SJSA1 (cell line): Measurements from ENCODE around the gene NUCB1. TPM values are rescaled to one million over a fixed set of nuclear protein-coding genes. Genes with fewer than 3 reads are reported as not detected.

Experiments used
- DNase-seq, 2 experiments: peaks; one replicate each; pipeline ENCODE4 v3.0.0-alpha.2; 2015 to 2020; ENCODE audit warnings: low spot score in 2 of 2, low read depth in 1 of 2
- H3K27ac ChIP-seq: fragments of 250-450 bp; sonication (Bioruptor Pico); 2 replicates; pipeline ENCODE4 v1.5.1; 2020; ENCODE audit warnings: mild to moderate bottlenecking, moderate library complexity
- H3K27me3 ChIP-seq: fragments of 250-450 bp; sonication (Bioruptor Pico); replicated peaks from 2 replicates; pipeline ENCODE4 v1.5.1; 2020; ENCODE audit warnings: mild to moderate bottlenecking, moderate library complexity
- H3K36me3 ChIP-seq: fragments of 250-450 bp; sonication (Bioruptor Pico); 2 replicates; pipeline ENCODE4 v1.5.1; 2020; ENCODE audit warnings: mild to moderate bottlenecking
- H3K4me1 ChIP-seq: fragments of 250-450 bp; sonication (Bioruptor Pico); replicated peaks from 2 replicates; pipeline ENCODE4 v1.6.1; 2021; ENCODE audit warnings: mild to moderate bottlenecking
- H3K4me3 ChIP-seq: fragments of 250-450 bp; sonication (Bioruptor Pico); 2 replicates; pipeline ENCODE4 v1.5.1; 2020; ENCODE audit warnings: mild to moderate bottlenecking
- H3K9me3 ChIP-seq: fragments of 250-450 bp; sonication (Bioruptor Pico); replicated peaks from 2 replicates; pipeline ENCODE4 v1.5.1; 2020; ENCODE audit warnings: mild to moderate bottlenecking
- total RNA-seq: library from RNA; depleted of rRNA; stranded (reverse); fragments of >200 nt; shearing (Covaris generic); gene quantifications from 2 replicates; pipeline ENCODE4 v1.2.3, GENCODE V29; 2014

The NUCB1 gene
- total RNA-seq, 1 experiment from 2014 or later, result 200 TPM

DNA sequence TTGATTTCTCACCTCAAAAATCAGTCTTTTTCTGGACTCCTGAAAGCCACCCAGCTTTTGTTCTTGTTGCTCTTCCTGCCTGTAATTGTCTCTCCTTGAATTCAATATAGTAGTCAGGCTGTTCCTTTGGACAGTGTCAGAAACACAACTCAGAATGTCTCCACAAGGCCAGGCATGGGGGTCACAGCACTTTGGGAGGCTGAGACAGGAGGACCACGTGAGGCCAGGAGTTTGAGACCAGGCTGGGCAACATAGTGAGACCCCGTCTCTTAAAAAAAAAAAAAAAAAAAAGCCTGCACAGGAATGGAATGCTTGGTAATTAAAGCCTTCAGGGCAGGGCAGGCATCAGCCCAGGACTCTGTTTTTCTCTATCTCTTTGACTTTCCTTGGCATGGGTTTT lies 45.7 kb downstream of the NUCB1 start:
- Histone ChIP-seq H3K4me3 (no peak overlapping the region), H3K27me3 (no peaks in the 10 kb centered on the region), H3K9me3 (no peaks in the 10 kb centered on the region), H3K4me1 (peaks cover 4% of the 10 kb centered on the region), H3K27ac (no peak overlapping the region), H3K36me3 (no peaks in the 10 kb centered on the region)
- DNase-seq, result no peak

DNA sequence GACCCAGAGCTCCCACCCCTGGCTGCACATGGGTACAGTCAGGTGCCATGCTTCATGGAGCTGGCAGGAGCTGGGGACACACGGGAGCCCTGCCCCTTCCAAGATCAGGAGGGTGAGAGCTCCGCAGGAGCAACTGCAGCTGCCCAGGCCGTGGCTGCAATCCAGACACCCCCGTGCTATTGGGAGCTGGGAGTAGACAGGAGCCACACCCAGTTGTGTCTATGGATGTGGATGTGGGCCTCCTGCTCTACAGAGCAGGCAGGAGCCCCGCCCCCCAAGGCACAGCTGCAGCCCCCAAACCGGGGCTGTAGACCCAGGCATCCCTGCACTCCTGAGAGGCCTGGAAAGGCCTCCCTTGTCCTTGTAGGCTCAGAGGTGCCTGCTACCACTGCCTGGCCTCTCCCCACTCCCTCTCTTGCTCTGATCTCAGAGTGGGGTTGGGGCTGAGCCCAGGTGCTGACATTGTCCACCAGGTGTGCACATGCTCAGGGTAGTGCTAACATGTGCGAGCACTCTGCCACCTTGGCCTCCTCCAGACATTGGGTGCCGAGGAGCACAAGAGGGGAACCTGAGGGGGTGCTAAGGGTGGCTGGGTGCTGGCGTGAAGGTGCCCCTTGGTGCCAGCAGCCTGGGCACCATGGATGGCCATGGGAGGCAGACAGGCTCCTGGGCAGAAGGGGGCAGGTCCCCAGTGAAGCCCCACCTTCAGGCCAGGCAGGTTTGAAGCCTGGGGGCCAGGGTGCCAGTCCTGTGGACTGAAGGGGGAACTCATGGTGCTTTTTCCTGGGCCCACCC lies 46.5 kb downstream of the NUCB1 start:
- H3K36me3 ChIP-seq, result no peaks in the 10 kb centered on the region
- no peaks in the 10 kb centered on the region for H3K9me3 ChIP-seq
- no peaks in the 10 kb centered on the region for H3K27me3 ChIP-seq
- peaks cover 12% of the 10 kb centered on the region for H3K4me1 ChIP-seq
- no peak overlapping the region for H3K4me3 ChIP-seq
- no peak overlapping the region for H3K27ac ChIP-seq
- DNase-seq, result no peak

DNA sequence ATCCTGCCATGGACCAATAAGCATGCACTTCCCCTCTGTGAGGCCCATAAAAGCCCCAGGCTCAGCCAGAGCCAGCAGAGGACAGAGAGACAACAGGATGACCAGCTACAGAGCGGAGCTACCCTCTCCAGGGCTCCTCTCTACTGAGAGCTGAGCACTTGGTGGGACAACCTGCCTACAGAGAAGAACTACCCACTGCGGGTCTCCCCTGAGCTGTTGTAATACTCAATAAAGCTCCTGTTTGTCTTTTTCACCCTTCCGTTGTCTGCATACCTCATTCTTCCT lies 47.1 kb downstream of the NUCB1 start:
- H3K4me1 ChIP-seq, result peaks cover 13% of the 10 kb centered on the region
- DNase-seq, result no peak
- H3K9me3 ChIP-seq, result no peaks in the 10 kb centered on the region
- no peak overlapping the region for H3K27ac ChIP-seq
- H3K27me3 ChIP-seq, result no peaks in the 10 kb centered on the region
- no peak overlapping the region for H3K4me3 ChIP-seq
- no peaks in the 10 kb centered on the region for H3K36me3 ChIP-seq

GRCh38 chr19:48950159-48950558 lies 50.0 kb downstream of the NUCB1 start:
- H3K9me3 ChIP-seq, result no peaks in the 10 kb centered on the region
- H3K4me1 ChIP-seq, result peaks cover 15% of the 10 kb centered on the region
- no peak overlapping the region for H3K4me3 ChIP-seq
- peaks cover 5% of the 10 kb centered on the region; the same call in 1 of the 2 replicates for H3K36me3 ChIP-seq
- no peaks in the 10 kb centered on the region for H3K27me3 ChIP-seq
- no peak for DNase-seq
- H3K27ac ChIP-seq, result no peak overlapping the region

DNA sequence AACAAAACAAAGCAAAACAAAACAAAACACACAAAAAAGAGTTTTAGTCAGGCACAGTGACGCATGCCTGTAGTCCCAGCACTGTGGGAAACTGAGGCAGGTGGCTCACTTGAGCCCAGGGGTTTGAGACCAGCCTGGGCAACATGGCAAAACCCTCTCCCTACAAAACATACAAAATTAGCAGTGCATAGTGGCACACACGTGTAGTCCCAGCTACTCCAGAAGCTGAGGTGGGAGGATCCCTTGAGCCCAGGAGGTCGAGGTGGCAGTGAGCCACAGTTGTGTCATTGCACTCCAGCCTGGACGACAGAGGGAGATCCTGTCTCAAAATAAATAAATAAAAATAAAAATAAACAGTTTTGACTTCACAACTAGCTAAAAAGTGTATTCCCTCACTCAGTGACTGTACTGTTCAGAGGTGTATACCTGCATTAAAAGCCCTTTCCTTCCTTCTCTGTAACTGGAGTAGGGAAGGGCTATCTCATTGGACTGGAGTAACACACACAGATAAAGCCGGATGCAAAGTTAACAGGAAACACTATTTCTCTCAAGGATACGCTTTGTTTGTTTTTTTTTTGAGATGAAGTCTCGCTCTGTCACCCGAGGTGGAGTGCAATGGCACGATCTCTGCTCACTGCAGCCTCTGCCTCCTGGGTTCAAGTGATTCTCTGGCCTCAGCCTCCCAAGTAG lies 50.9 kb downstream of the NUCB1 start:
- Histone ChIP-seq H3K4me1 (peaks cover 24% of the 10 kb centered on the region), H3K27me3 (no peaks in the 10 kb centered on the region), H3K4me3 (no peak overlapping the region), H3K36me3 (peaks cover 13% of the 10 kb centered on the region), H3K9me3 (no peaks in the 10 kb centered on the region), H3K27ac (no peak overlapping the region)
- peak in 1 of 2 experiments; percentile 39 for DNase-seq

DNA sequence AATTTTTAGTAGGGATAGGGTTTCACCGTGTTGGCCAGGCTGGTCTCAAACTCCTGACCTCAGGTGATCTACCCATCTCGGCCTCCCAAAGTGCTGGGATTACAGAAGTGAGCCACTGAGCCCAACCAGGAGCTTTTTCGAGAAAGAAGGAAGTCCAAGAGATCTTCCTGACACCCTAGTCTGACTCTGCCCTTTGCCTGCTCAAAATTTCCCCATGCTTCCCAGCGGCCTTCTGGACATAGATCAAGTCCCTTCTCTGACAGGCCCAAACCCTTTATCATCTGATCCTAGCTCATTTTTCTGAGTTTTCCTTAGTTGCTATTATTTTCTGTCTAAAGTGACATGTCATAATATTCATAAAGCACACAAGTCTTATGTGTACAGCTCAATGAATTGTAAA lies 53.0 kb downstream of the NUCB1 start:
- H3K27ac ChIP-seq, result no peak overlapping the region
- H3K9me3 ChIP-seq, result no peaks in the 10 kb centered on the region
- peaks cover 27% of the 10 kb centered on the region for H3K4me1 ChIP-seq
- H3K4me3 ChIP-seq, result no peak overlapping the region
- H3K27me3 ChIP-seq, result no peaks in the 10 kb centered on the region
- H3K36me3 ChIP-seq, result peaks cover 22% of the 10 kb centered on the region
- no peak for DNase-seq

DNA sequence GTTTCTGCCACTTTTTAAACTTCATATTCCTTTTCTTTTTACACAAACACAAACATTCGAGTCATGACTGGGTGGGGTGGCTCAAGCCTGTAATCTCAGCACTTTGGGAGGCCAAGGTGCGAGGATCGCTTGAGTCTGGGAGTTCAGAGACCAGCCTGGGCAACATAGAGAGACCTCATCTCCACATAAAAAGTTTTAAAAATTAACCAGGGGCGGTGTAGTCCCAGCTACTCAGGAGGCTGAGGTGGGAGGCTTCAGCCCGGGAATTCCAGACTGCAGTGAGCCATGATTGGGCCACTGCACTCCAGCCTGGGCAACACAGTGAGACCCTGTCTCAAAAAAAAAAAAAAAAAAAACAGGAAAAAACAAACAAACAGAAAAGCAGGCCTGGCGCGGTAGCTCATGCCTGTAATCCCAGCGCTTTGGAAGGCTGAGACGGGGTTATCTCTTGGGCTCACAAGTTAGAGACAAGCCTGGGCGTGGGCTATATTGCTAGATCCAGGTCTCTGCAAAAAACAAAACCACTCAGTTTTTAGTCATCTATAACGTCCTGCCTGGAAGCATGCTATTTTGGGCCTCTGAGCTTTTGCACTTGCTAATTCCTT lies 54.0 kb downstream of the NUCB1 start:
- Histone ChIP-seq H3K4me3 (peak overlapping the region; percentile 79), H3K27me3 (no peaks in the 10 kb centered on the region), H3K27ac (no peak overlapping the region), H3K9me3 (no peaks in the 10 kb centered on the region), H3K4me1 (peaks cover 27% of the 10 kb centered on the region), H3K36me3 (peaks cover 22% of the 10 kb centered on the region)
- no peak for DNase-seq

DNA sequence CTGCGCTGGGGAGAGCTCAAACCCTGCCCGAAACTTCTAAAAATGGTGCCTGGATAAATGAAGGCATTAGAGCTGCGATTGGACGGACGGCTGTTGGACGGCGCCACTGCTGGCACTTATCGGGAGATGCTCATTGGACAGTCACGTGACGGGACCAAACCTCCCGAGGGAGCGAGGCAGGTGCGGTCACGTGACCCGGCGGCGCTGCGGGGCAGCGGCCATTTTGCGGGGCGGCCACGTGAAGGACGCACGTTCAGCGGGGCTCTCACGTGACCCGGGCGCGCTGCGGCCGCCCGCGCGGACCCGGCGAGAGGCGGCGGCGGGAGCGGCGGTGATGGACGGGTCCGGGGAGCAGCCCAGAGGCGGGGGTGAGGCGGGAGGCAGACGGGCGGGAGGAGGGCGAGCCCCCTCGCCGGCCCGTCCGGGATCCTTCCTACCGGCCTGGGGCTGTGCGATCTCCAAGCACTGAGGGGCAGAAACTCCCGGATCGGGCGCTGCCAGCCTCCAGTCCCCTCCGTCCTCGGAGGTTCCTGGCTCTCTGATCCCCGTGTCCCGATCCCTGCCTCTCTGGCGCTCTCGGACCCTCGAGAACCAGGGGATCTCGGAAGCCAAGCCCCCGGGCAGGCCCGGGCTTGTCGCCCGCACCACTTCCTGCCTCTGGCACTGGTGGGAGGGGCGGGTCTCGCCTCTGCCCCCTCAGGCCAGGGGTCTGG lies 54.6 kb downstream of the NUCB1 start, which contains the start of gene BAX:
BAX (plus strand) TSS at position 281 of the 713 bp plus-strand sequence; CDS start at position 335, 54 bp downstream.
- DNase-seq, result peak; percentile 87 to 97
- Histone ChIP-seq H3K27me3 (no peaks in the 10 kb centered on the region), H3K36me3 (peaks cover 22% of the 10 kb centered on the region), H3K27ac (peak within 1 kb of the TSS; percentile 80), H3K4me1 (peaks cover 27% of the 10 kb centered on the region), H3K9me3 (no peaks in the 10 kb centered on the region), H3K4me3 (peak within 1 kb of the TSS; percentile 79)

GRCh38 chr19:48955308-48955958 lies 55.3 kb downstream of the NUCB1 start:
- no peak for DNase-seq
- peaks cover 25% of the 10 kb centered on the region for H3K36me3 ChIP-seq
- H3K27me3 ChIP-seq, result no peaks in the 10 kb centered on the region
- no peaks in the 10 kb centered on the region for H3K9me3 ChIP-seq
- peak overlapping the region; percentile 79 for H3K4me3 ChIP-seq
- peak overlapping the region; percentile 80 for H3K27ac ChIP-seq
- peaks cover 27% of the 10 kb centered on the region for H3K4me1 ChIP-seq

DNA sequence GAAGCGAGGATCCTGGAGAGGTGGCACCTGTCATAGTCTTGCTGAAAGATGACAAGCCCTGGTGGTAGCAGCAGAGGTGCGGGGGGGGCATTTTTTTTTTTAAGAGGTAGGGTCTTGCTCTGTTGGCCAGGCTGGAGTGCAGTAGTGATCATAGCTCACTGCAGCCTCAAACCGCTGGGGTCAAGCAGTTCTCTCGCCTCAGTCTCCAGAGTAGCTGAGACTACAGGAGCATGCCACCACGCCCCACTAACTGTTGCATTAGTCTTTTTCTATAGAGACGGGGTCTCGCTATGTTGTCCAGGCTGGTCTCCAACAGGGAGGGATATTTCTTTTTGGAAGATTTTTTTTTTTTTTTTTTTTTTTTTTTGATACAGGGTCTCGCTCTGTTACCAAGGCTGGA lies 57.9 kb downstream of the NUCB1 start:
- peaks cover 35% of the 10 kb centered on the region for H3K36me3 ChIP-seq
- no peaks in the 10 kb centered on the region for H3K27me3 ChIP-seq
- peaks cover 25% of the 10 kb centered on the region for H3K4me1 ChIP-seq
- H3K9me3 ChIP-seq, result no peaks in the 10 kb centered on the region; the same call in 1 of the 2 replicates
- no peak overlapping the region for H3K4me3 ChIP-seq
- no peak for DNase-seq
- no peak overlapping the region for H3K27ac ChIP-seq

- Histone ChIP-seq H3K4me3 (no peak overlapping the region), H3K9me3 (no peaks in the 10 kb centered on the region; the same call in 1 of the 2 replicates), H3K4me1 (peaks cover 40% of the 10 kb centered on the region), H3K27ac (no peak overlapping the region), H3K36me3 (peaks cover 37% of the 10 kb centered on the region), H3K27me3 (no peaks in the 10 kb centered on the region)
- no peak for DNase-seq
Observed at GRCh38 chr19:48959341-48960239, 59.5 kb downstream of the NUCB1 start.

DNA sequence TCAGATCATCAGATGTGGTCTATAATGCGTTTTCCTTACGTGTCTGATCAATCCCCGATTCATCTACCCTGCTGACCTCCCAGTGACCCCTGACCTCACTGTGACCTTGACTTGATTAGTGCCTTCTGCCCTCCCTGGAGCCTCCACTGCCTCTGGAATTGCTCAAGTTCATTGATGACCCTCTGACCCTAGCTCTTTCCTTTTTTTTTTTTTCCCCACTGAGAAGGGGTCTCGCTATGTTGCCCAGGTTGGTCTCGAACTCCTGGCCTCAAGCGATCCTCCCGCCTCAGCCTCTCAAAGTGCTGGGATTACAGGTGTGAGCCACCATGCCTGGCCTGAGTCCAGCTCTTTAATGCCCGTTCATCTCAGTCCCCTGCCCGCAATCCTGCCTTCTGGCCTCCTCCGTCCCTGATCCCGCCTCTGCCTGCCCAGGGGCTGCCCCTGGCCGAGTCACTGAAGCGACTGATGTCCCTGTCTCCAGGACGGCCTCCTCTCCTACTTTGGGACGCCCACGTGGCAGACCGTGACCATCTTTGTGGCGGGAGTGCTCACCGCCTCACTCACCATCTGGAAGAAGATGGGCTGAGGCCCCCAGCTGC lies 61.0 kb downstream of the NUCB1 start:
- Histone ChIP-seq H3K27ac (no peak overlapping the region), H3K27me3 (no peaks in the 10 kb centered on the region), H3K4me1 (peaks cover 30% of the 10 kb centered on the region), H3K9me3 (no peaks in the 10 kb centered on the region; the same call in 1 of the 2 replicates), H3K4me3 (no peak overlapping the region), H3K36me3 (peaks cover 31% of the 10 kb centered on the region)
- DNase-seq, result no peak
